ENCODE measurements around the gene GIT1. TPM values are rescaled to one million over a fixed set of nuclear protein-coding genes. Genes with fewer than 3 reads are reported as not detected.

GIT1 gene
- total and polyA plus RNA-seq, 2 of the 13 experiments (the other 11 are each of a cell fraction or from before 2014, with no cell fraction given) = 14.2 to 30.8 TPM

- no peak for TF ChIP-seq HHEX (CRISPR knock-in tag; IDR thresholded peaks at IDR 0.05)
- TF ChIP-seq ZNF747 (CRISPR knock-in tag; IDR thresholded peaks at IDR 0.05; ENCODE audit: borderline replicate concordance) = no peak
- no peak; the same call in 1 of the 2 replicates for TF ChIP-seq MXD3 (CRISPR knock-in tag; IDR thresholded peaks at IDR 0.05)
- TF ChIP-seq ZFP90 (CRISPR knock-in tag; IDR thresholded peaks at IDR 0.05; ENCODE audit: borderline replicate concordance) = peak; percentile 61; the same call in 1 of the 2 replicates
- TF ChIP-seq ZNF264 (CRISPR knock-in tag; IDR thresholded peaks at IDR 0.05) = 0 out of 2 replicates have a peak, but pooled peaks have one; percentile 24
- no peak for TF ChIP-seq SRSF4 (IDR thresholded peaks at IDR 0.05; ENCODE audit: low read depth, low read length, poor library complexity, severe bottlenecking)
- peak; percentile 89 for TF ChIP-seq ZNF687 (CRISPR knock-in tag; IDR thresholded peaks at IDR 0.05)
- no peak for TF ChIP-seq PAF1 (CRISPR knock-in tag; IDR thresholded peaks at IDR 0.05)
- TF ChIP-seq ZNF160 (CRISPR knock-in tag; IDR thresholded peaks at IDR 0.05) = no peak
- TF ChIP-seq ZBTB7A (CRISPR knock-in tag; IDR thresholded peaks at IDR 0.05) = no peak
- TF ChIP-seq ZNF709 (CRISPR knock-in tag; IDR thresholded peaks at IDR 0.05) = peak; percentile 77
- TF ChIP-seq ATF4 (CRISPR knock-in tag; IDR thresholded peaks at IDR 0.05) = no peak
- TF ChIP-seq ZBTB21 (CRISPR knock-in tag; IDR thresholded peaks at IDR 0.05) = no peak
- TF ChIP-seq MTF2 (CRISPR knock-in tag; IDR thresholded peaks at IDR 0.05; ENCODE audit: borderline replicate concordance) = peak; percentile 71; the same call in 1 of the 2 replicates
- no peak for TF ChIP-seq ZBTB43 (CRISPR knock-in tag; conservative IDR thresholded peaks at IDR 0.05)
- TF ChIP-seq GABPB1 (CRISPR knock-in tag; IDR thresholded peaks at IDR 0.05) = peak; percentile 67
- peak; percentile 78; the same call in 1 of the 2 replicates for TF ChIP-seq MXD1 (CRISPR knock-in tag; IDR thresholded peaks at IDR 0.05)
- no peak for TF ChIP-seq ZNF510 (CRISPR knock-in tag; IDR thresholded peaks at IDR 0.05; ENCODE audit: low read depth)
- no peak for TF ChIP-seq TERF1 (CRISPR knock-in tag; IDR thresholded peaks at IDR 0.05)
- TF ChIP-seq SNAPC5 (CRISPR knock-in tag; IDR thresholded peaks at IDR 0.05; ENCODE audit: borderline replicate concordance) = 0 out of 2 replicates have a peak, but pooled peaks have one; percentile 20
These were observed 23.6 kb downstream of the GIT1 start (continued) for GRCh38 chr17:29565643-29566472.
